GM12878 (cell line): ENCODE data around the gene NUDT17. TPM values are rescaled to one million over a fixed set of nuclear protein-coding genes. Genes with fewer than 3 reads are reported as not detected.

Source experiments
- ATAC-seq: fragments of 200-7000 bp; cut with Tn5 transposase; 3 replicates; pipeline ENCODE4 v1.9.1; 2020; ENCODE audit warnings: mild to moderate bottlenecking, moderate library complexity
- BruUV-seq: library from RNA; stranded (reverse); fragments of 400-500 nt; replicated peaks from 2 replicates; lab custom pipeline; 2021; lab: Mats Ljungman, UMichigan
- CTCF ChIA-PET: fragments of 300-600 bp; sonication (Branson Sonifier 250); formaldehyde crosslinking; extraction: SDS; loops from one replicate; lab custom pipeline; 2021; ENCODE audit warnings: inconsistent platforms; lab: Yijun Ruan, JAX
- POLR2A ChIA-PET: fragments of 350-600 bp; formaldehyde crosslinking; extraction: SDS; loops from one replicate; lab custom pipeline; 2021; ENCODE audit warnings: inconsistent platforms; lab: Charles Lee
- RAD21 ChIA-PET: fragments of 300-600 bp; sonication (Branson Sonifier 250); formaldehyde crosslinking; loops from one replicate; lab custom pipeline; 2023; ENCODE audit warnings: antibody characterized with exemption; ENCODE audit not compliant: unreplicated experiment; lab: Charles Lee
- SMC1A ChIA-PET: fragments of 300-600 bp; sonication (Branson Sonifier 250); formaldehyde crosslinking; loops from one replicate; lab custom pipeline; 2023; ENCODE audit not compliant: unreplicated experiment, uncharacterized antibody; lab: Charles Lee
- DNase-seq: peaks from one replicate; pipeline ENCODE4 v3.0.0-alpha.2; 2011; ENCODE audit warnings: low read depth, low spot score
- FAIRE-seq: peaks from 3 replicates; lab custom pipeline; 2011; peaks lifted over from hg19 to GRCh38; lab: Jason Lieb, UNC
- H2AFZ ChIP-seq: 2 replicates; pipeline ENCODE4 v1.6.0; 2011; ENCODE audit warnings: low read depth, low read length, control low read depth; ENCODE audit not compliant: control insufficient read depth
- H3K27ac ChIP-seq: 2 replicates; pipeline ENCODE4 v1.5.1; 2011; ENCODE audit warnings: control low read depth; ENCODE audit not compliant: control insufficient read depth, insufficient read depth
- H3K27me3 ChIP-seq, 2 experiments: replicated peaks in 1 of 2; 2 replicates each; pipeline versions ENCODE4 v1.6.0 to v1.6.1; 2011; ENCODE audit warnings: low read length in 1 of 2; ENCODE audit not compliant: control insufficient read depth in 2 of 2, insufficient read depth in 2 of 2
- H3K36me3 ChIP-seq, 2 experiments: 2 replicates each; pipeline ENCODE4 v1.5.1; 2011; ENCODE audit warnings: low read length in 1 of 2; ENCODE audit not compliant: control insufficient read depth in 2 of 2, insufficient read depth in 2 of 2
- H3K4me1 ChIP-seq: 2 replicates; pipeline ENCODE4 v1.6.1; 2011; ENCODE audit warnings: mild to moderate bottlenecking, low read length, moderate library complexity, mixed read lengths; ENCODE audit not compliant: control insufficient read depth, insufficient read depth
- H3K4me2 ChIP-seq: 2 replicates; pipeline ENCODE4 v1.6.0; 2011; ENCODE audit warnings: control low read depth; ENCODE audit not compliant: control insufficient read depth, insufficient read depth
- H3K4me3 ChIP-seq: fragments of 200-600 bp; sonication (generic); 2 replicates; pipeline ENCODE4 v1.5.1; 2016
- H3K79me2 ChIP-seq: 2 replicates; pipeline ENCODE4 v1.6.0; 2011; ENCODE audit warnings: low read length; ENCODE audit not compliant: control insufficient read depth, insufficient read depth
- H3K9ac ChIP-seq: 2 replicates; pipeline ENCODE4 v1.8.0; 2011; ENCODE audit warnings: low read length, control low read depth, mixed read lengths; ENCODE audit not compliant: control insufficient read depth, insufficient read depth
- H3K9me3 ChIP-seq: replicated peaks from 3 replicates; pipeline ENCODE4 v1.5.1; 2011; ENCODE audit warnings: mild to moderate bottlenecking, low read length; ENCODE audit not compliant: control insufficient read depth, insufficient read depth
- H4K20me1 ChIP-seq: 2 replicates; pipeline ENCODE4 v1.6.0; 2011; ENCODE audit not compliant: control insufficient read depth, insufficient read depth
- BHLHE40 ChIP-seq, 2 experiments: fragments of 450-650 bp in 1 of 2; IDR thresholded peaks; 2 replicates each; pipeline ENCODE4 v1.6.1; 2011 to 2017; ENCODE audit warnings: low read depth in 2 of 2, borderline replicate concordance in 1 of 2, improper control_type of control experiment in 1 of 2, low read length in 1 of 2, mild to moderate bottlenecking in 1 of 2
- EP300 ChIP-seq, 2 experiments: fragments of 150-350 bp in 1 of 2; IDR thresholded peaks; 2 replicates each; pipeline ENCODE4 v1.6.1; 2011 to 2012; ENCODE audit warnings: low read depth in 2 of 2, low read length in 2 of 2, borderline replicate concordance in 1 of 2, improper control_type of control experiment in 1 of 2, inconsistent platforms in 1 of 2; ENCODE audit not compliant: control insufficient read depth in 1 of 2
- FOS ChIP-seq: IDR thresholded peaks from 3 replicates; pipeline ENCODE4 v1.6.1; 2011; ENCODE audit warnings: borderline replicate concordance; ENCODE audit not compliant: insufficient read length; ENCODE audit errors: extremely low read depth
- GABPA ChIP-seq: IDR thresholded peaks from 2 replicates; pipeline ENCODE4 v1.6.1; 2014; ENCODE audit warnings: antibody characterized with exemption, low read depth, mild to moderate bottlenecking, inconsistent platforms
- KAT2A ChIP-seq: conservative IDR thresholded peaks from 2 replicates; pipeline ENCODE4 v1.6.1; 2011; ENCODE audit warnings: low read depth, low read length; ENCODE audit not compliant: control insufficient read depth
- NKRF ChIP-seq: fragments of 450-650 bp; conservative IDR thresholded peaks from 2 replicates; pipeline ENCODE4 v1.6.1; 2017; ENCODE audit warnings: mild to moderate bottlenecking, moderate library complexity
- POLR2A ChIP-seq: IDR thresholded peaks from 2 replicates; pipeline ENCODE4 v1.6.1; 2011; ENCODE audit warnings: low read depth, mild to moderate bottlenecking, low read length
- RELA ChIP-seq: fragments of 450-650 bp; IDR thresholded peaks from 2 replicates; pipeline ENCODE4 v1.8.0; 2014; ENCODE audit warnings: borderline replicate concordance; ENCODE audit not compliant: partially characterized antibody
- RFX5 ChIP-seq: IDR thresholded peaks from 2 replicates; pipeline ENCODE4 v1.6.1; 2011; ENCODE audit warnings: low read depth, low read length, improper control_type of control experiment
- WGBS: methylation state at CpG from one replicate; pipeline ENCODE4 v1.1.6; 2016; ENCODE audit warnings: low lambda C conversion rate; ENCODE audit not compliant: insufficient replicate concordance, insufficient coverage; ENCODE audit errors: missing lambda C conversion rate; 5-methylcytosine and 5-hydroxymethylcytosine counted together
- in situ Hi-C: fragments of 300-500 bp; cut with MboI; formaldehyde crosslinking; loops from 9 replicates; pipeline ENCODE4 v1.14.3; 2018; ENCODE audit warnings: mixed read lengths
- intact Hi-C: fragments of 100-400 bp; cut with micrococcal nuclease; formaldehyde crosslinking; loops from one replicate; pipeline ENCODE4 v1.14.2; 2022; ENCODE audit not compliant: unreplicated experiment
- polyA plus RNA-seq, 11 experiments: library from polyadenylated mRNA; depleted of rRNA in 4 of 11; unstranded in 6 of 11; stranded (reverse) in 5 of 11; fragments of >200 nt; fragmentation: Nextera tagmentation in 4 of 11; fragmentation: Illumina TruSeq in 1 of 11; extraction: Ambion mirVana in 4 of 11; extraction: Trizol in 1 of 11; gene quantifications; 1 replicate in 1 of 11; 2 replicates in 10 of 11; pipeline versions ENCODE4 v1.2.1 to v1.2.3, GENCODE V29; 2011 to 2016; ENCODE audit warnings: inconsistent platforms in 2 of 11, missing spikeins in 2 of 11, low read depth in 1 of 11
- total RNA-seq, 4 experiments: library from RNA; depleted of rRNA in 3 of 4; stranded (reverse); fragments of >200 nt in 3 of 4; fragmentation: Illumina TruSeq in 1 of 4; extraction: Trizol in 1 of 4; gene quantifications; 2 replicates each; pipeline versions ENCODE4 v1.2.1 to v1.2.3, GENCODE V29; 2013 to 2021

NUDT17 gene
- total and polyA plus RNA-seq, 10 of the 15 experiments (the other 5 are each of a cell fraction or from before 2014, with no cell fraction given): 1.2 to 4.7 (median 4.0) TPM

- FAIRE-seq: no peak
- Histone ChIP-seq H4K20me1 (no peaks in the 10 kb centered on the region), H3K4me1 (no peaks in the 10 kb centered on the region), H3K4me2 (no peak overlapping the region), H3K9ac (no peak overlapping the region), H3K4me3 (no peak overlapping the region), H3K9me3 (no peaks in the 10 kb centered on the region), H2AFZ (no peak overlapping the region), H3K36me3 (no peaks in the 10 kb centered on the region), H3K27me3 (peaks cover 2 to 7% of the 10 kb centered on the region in 2 experiments; a peak in 2 of 4 replicates), H3K79me2 (no peaks in the 10 kb centered on the region), H3K27ac (no peak overlapping the region)
- no TSS peak for BruUV-seq
- RAD21 ChIA-PET: interaction anchor here (1.8 kb wide), 1 partner anchor 25 kb away, joined by 4 read pairs; no protein-coding TSS in a partner anchor
- ATAC-seq: no peak
- SMC1A ChIA-PET: no interaction called here
- in situ Hi-C loops (no loop called here), intact Hi-C loops (no loop called here)
- CTCF ChIA-PET: interaction anchor here (1.2 to 2.6 kb wide), 4 partner anchors 28 to 163 kb away, joined by 3 to 13 read pairs (median 4); partner anchors contain the start of gene NUDT17
- POLR2A ChIA-PET: no interaction called here
- no peak for TF ChIP-seq RELA
- no peak for TF ChIP-seq GABPA
- no peak for TF ChIP-seq NKRF
- no peak for TF ChIP-seq RFX5
- TF ChIP-seq FOS: no peak
- no peak for TF ChIP-seq KAT2A
- no peak for TF ChIP-seq EP300 (IDR thresholded peaks at IDR 0.05; ENCODE audit: borderline replicate concordance in 1 of 2, control insufficient read depth in 1 of 2, low read depth in 2 of 2, low read length in 2 of 2)
- no peak for TF ChIP-seq POLR2A
- TF ChIP-seq BHLHE40 (IDR thresholded peaks at IDR 0.05; ENCODE audit: borderline replicate concordance in 1 of 2, low read depth in 2 of 2, low read length in 1 of 2): no peak
- DNase-seq: no peak
- WGBS: 0% methylated on average over 1 of the region's 1 CpG
These were observed 39.2 kb downstream of the NUDT17 start for GRCh38 chr1:145884675-145885074.
